PFSK-1 (cell line): Measurements from ENCODE around the gene LAMC3.

Experiments used
- POLR2AphosphoS5 ChIP-seq: IDR thresholded peaks from 2 replicates; pipeline ENCODE4 v1.6.1; 2012; ENCODE audit warnings: low read depth, mild to moderate bottlenecking, control low read depth, low read length, moderate library complexity
- SIN3A ChIP-seq: IDR thresholded peaks from 2 replicates; pipeline ENCODE4 v1.6.1; 2012; ENCODE audit warnings: mild to moderate bottlenecking, low read length, moderate library complexity, borderline replicate concordance; ENCODE audit not compliant: insufficient read depth
- TAF1 ChIP-seq: IDR thresholded peaks from 2 replicates; pipeline ENCODE4 v1.6.1; 2012; ENCODE audit warnings: low read length, control low read depth, borderline replicate concordance; ENCODE audit not compliant: insufficient read depth

- TF ChIP-seq POLR2AphosphoS5 = no peak
- no peak for TF ChIP-seq SIN3A
- TF ChIP-seq TAF1 = no peak
Observed at GRCh38 chr9:131126059-131126426, 117.1 kb downstream of the LAMC3 start.
